ENCODE results near the gene GEMIN7.

The GEMIN7 gene

DNA sequence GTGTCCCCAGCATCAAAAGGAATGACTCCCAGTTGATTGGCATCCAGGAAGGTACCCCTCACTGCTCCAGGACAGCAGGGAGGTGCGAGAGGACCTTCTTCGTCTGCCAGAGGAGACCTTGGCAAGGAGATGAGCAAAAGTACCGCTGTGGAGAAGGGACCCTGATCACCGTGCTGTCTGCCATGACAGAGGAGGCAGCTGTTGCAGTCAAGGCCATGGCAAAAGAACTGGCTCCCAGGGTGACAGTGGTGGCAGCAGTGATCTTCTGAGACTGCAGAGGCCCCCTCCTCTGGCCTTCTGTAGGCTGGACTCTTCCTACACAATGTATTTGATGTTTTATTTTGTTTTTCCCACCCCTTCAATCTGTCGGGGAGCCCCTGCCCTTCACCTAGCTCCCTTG lies 49.7 kb downstream of the GEMIN7 start:
- TF ChIP-seq, protein P1, sequence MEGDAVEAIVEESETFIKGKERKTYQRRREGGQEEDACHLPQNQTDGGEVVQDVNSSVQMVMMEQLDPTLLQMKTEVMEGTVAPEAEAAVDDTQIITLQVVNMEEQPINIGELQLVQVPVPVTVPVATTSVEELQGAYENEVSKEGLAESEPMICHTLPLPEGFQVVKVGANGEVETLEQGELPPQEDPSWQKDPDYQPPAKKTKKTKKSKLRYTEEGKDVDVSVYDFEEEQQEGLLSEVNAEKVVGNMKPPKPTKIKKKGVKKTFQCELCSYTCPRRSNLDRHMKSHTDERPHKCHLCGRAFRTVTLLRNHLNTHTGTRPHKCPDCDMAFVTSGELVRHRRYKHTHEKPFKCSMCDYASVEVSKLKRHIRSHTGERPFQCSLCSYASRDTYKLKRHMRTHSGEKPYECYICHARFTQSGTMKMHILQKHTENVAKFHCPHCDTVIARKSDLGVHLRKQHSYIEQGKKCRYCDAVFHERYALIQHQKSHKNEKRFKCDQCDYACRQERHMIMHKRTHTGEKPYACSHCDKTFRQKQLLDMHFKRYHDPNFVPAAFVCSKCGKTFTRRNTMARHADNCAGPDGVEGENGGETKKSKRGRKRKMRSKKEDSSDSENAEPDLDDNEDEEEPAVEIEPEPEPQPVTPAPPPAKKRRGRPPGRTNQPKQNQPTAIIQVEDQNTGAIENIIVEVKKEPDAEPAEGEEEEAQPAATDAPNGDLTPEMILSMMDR (IDR thresholded peaks at IDR 0.05; ENCODE audit: control insufficient read depth, extremely low read depth, insufficient read depth) = no peak
- no peak for DNase-seq (ENCODE audit: low read depth)
- H3K4me3 ChIP-seq (ENCODE audit: low read depth, low read length) = no peak overlapping the region

DNA sequence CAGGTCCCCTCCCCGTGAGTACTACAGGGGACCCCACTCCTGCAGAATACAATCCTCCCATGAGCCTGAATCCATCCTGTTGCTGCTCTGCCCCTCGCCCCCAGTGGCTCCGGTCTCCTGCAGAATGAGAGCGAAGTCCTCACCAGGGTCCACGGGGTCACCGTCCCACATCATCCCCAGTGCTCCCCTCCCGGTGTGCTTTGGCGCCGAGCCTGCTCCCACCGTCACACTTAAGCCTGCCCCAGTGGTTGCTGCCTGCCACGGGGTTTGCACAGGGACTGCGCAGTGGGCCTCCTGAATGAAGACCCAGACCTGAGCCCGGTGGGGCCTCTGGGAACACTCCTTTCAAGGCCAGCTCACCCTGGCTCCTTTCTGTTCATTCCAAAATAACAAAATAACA lies 51.2 kb downstream of the GEMIN7 start:
- TF ChIP-seq, protein P1 (IDR thresholded peaks at IDR 0.05; ENCODE audit: control insufficient read depth, extremely low read depth, insufficient read depth) = no peak
- no peak for DNase-seq (ENCODE audit: low read depth)
- no peak overlapping the region for H3K4me3 ChIP-seq (ENCODE audit: low read depth, low read length)

GRCh38 chr19:45130888-45131615 lies 52.0 kb downstream of the GEMIN7 start:
- no peak overlapping the region for H3K4me3 ChIP-seq (ENCODE audit: low read depth, low read length)
- TF ChIP-seq, protein P1 (IDR thresholded peaks at IDR 0.05; ENCODE audit: control insufficient read depth, extremely low read depth, insufficient read depth) = peak; percentile 38
- DNase-seq (ENCODE audit: low read depth) = no peak

GRCh38 chr19:45133661-45134060 lies 54.6 kb downstream of the GEMIN7 start:
- DNase-seq (ENCODE audit: low read depth) = no peak
- TF ChIP-seq, protein P1 (IDR thresholded peaks at IDR 0.05; ENCODE audit: control insufficient read depth, extremely low read depth, insufficient read depth) = no peak
- H3K4me3 ChIP-seq (ENCODE audit: low read depth, low read length) = no peak overlapping the region

- no peak for DNase-seq (ENCODE audit: low read depth)
- no peak overlapping the region for H3K4me3 ChIP-seq (ENCODE audit: low read depth, low read length)
- TF ChIP-seq, protein P1 (IDR thresholded peaks at IDR 0.05; ENCODE audit: control insufficient read depth, extremely low read depth, insufficient read depth) = no peak
Measured at GRCh38 chr19:45135176-45135885, 56.3 kb downstream of the GEMIN7 start.

DNA sequence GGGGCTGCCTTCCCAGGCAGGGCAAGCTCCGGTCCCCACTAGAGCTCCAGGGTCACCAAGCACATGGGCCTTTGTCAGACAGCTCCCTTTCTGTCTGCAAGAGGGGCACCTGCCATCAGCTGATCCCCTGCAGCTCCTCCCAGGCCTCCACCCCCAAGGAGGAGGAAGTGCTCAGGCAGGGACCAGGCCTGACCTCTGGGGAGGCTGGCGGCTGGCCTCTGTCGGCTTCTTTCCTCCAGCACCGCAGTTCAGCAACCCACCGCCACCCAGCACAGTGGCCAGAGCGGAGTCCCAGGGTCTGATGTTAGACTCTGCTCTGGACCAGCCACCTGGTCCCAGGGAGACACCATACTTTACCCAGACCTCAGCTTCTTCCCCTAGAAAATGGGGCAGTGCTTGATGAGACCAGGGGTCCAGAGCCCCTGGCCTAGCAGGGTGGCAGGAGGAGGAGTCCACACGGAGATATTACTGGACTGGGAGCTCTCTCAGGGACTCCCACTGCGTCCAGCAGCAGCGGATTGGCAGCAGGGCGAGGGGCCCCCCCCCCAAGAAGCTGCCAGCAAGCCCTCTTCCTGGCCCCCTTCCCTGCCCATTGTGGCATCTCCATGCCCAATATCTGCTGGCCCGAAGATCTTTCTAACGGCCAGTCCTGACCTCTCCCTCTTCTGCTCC lies 57.6 kb downstream of the GEMIN7 start:
- no peak for DNase-seq (ENCODE audit: low read depth)
- TF ChIP-seq, protein P1 (IDR thresholded peaks at IDR 0.05; ENCODE audit: control insufficient read depth, extremely low read depth, insufficient read depth) = no peak
- no peak overlapping the region for H3K4me3 ChIP-seq (ENCODE audit: low read depth, low read length)
